ENCODE data around the gene TBXAS1.

Gene TBXAS1

GRCh38 chr7:140067052-140067451 is 238.0 kb downstream of the TBXAS1 start:
- Histone ChIP-seq H3K27ac (ENCODE audit: extremely low read depth, low read depth, low read length) (no peak overlapping the region), H3K36me3 (ENCODE audit: control insufficient read depth in 2 of 2, insufficient read depth in 1 of 2, low read length in 2 of 2) (no peaks in the 10 kb centered on the region), H3K4me1 (ENCODE audit: control insufficient read depth, insufficient read depth, low read length) (no peaks in the 10 kb centered on the region), H3K4me3 (ENCODE audit: low read depth, low read length) (no peak overlapping the region), H3K9me3 (ENCODE audit: control insufficient read depth, insufficient read depth, low read depth, low read length) (no peaks in the 10 kb centered on the region)
- ChIA-PET POLR2A (no interaction called here), CTCF (interaction anchor here (1.2 kb wide), 1 partner anchor 12 kb away, joined by 3 read pairs; no protein-coding TSS in a partner anchor)
- TF ChIP-seq FEZF1 (tag by site-specific recombination; IDR thresholded peaks at IDR 0.05), result no peak
- TF ChIP-seq SETDB1 (IDR thresholded peaks at IDR 0.05; ENCODE audit: insufficient read length, low read length), result peak; percentile 81
- TF ChIP-seq ZNF558 (tag by site-specific recombination; IDR thresholded peaks at IDR 0.05), result peak; percentile 7; the same call in 1 of the 2 replicates
- TF ChIP-seq, protein P1, sequence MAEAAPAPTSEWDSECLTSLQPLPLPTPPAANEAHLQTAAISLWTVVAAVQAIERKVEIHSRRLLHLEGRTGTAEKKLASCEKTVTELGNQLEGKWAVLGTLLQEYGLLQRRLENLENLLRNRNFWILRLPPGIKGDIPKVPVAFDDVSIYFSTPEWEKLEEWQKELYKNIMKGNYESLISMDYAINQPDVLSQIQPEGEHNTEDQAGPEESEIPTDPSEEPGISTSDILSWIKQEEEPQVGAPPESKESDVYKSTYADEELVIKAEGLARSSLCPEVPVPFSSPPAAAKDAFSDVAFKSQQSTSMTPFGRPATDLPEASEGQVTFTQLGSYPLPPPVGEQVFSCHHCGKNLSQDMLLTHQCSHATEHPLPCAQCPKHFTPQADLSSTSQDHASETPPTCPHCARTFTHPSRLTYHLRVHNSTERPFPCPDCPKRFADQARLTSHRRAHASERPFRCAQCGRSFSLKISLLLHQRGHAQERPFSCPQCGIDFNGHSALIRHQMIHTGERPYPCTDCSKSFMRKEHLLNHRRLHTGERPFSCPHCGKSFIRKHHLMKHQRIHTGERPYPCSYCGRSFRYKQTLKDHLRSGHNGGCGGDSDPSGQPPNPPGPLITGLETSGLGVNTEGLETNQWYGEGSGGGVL (tag by site-specific recombination; IDR thresholded peaks at IDR 0.05), result no peak

GRCh38 chr7:140068033-140068432 is 239.0 kb downstream of the TBXAS1 start:
- POLR2A ChIA-PET, result no interaction called here
- Histone ChIP-seq H3K4me3 (ENCODE audit: low read depth, low read length) (no peak overlapping the region), H3K9me3 (ENCODE audit: control insufficient read depth, insufficient read depth, low read depth, low read length) (no peaks in the 10 kb centered on the region), H3K4me1 (ENCODE audit: control insufficient read depth, insufficient read depth, low read length) (no peaks in the 10 kb centered on the region), H3K36me3 (ENCODE audit: control insufficient read depth in 2 of 2, insufficient read depth in 1 of 2, low read length in 2 of 2) (no peaks in the 10 kb centered on the region), H3K27ac (ENCODE audit: extremely low read depth, low read depth, low read length) (no peak overlapping the region)
- CTCF ChIA-PET, result interaction anchor here (1.2 kb wide), 1 partner anchor 11 kb away, joined by 3 read pairs; no protein-coding TSS in a partner anchor
- TF ChIP-seq, protein P2, sequence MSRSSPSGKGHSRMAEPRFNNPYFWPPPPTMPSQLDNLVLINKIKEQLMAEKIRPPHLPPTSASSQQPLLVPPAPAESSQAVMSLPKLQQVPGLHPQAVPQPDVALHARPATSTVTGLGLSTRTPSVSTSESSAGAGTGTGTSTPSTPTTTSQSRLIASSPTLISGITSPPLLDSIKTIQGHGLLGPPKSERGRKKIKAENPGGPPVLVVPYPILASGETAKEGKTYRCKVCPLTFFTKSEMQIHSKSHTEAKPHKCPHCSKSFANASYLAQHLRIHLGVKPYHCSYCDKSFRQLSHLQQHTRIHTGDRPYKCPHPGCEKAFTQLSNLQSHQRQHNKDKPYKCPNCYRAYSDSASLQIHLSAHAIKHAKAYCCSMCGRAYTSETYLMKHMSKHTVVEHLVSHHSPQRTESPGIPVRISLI (tag by site-specific recombination; IDR thresholded peaks at IDR 0.05), result no peak
- TF ChIP-seq, protein P3, sequence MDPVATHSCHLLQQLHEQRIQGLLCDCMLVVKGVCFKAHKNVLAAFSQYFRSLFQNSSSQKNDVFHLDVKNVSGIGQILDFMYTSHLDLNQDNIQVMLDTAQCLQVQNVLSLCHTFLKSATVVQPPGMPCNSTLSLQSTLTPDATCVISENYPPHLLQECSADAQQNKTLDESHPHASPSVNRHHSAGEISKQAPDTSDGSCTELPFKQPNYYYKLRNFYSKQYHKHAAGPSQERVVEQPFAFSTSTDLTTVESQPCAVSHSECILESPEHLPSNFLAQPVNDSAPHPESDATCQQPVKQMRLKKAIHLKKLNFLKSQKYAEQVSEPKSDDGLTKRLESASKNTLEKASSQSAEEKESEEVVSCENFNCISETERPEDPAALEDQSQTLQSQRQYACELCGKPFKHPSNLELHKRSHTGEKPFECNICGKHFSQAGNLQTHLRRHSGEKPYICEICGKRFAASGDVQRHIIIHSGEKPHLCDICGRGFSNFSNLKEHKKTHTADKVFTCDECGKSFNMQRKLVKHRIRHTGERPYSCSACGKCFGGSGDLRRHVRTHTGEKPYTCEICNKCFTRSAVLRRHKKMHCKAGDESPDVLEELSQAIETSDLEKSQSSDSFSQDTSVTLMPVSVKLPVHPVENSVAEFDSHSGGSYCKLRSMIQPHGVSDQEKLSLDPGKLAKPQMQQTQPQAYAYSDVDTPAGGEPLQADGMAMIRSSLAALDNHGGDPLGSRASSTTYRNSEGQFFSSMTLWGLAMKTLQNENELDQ (tag by site-specific recombination; IDR thresholded peaks at IDR 0.05; ENCODE audit: low read depth), result no peak
- TF ChIP-seq, protein P4, sequence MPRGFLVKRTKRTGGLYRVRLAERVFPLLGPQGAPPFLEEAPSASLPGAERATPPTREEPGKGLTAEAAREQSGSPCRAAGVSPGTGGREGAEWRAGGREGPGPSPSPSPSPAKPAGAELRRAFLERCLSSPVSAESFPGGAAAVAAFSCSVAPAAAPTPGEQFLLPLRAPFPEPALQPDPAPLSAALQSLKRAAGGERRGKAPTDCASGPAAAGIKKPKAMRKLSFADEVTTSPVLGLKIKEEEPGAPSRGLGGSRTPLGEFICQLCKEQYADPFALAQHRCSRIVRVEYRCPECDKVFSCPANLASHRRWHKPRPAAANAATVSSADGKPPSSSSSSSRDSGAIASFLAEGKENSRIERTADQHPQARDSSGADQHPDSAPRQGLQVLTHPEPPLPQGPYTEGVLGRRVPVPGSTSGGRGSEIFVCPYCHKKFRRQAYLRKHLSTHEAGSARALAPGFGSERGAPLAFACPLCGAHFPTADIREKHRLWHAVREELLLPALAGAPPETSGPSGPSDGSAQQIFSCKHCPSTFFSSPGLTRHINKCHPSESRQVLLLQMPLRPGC (tag by site-specific recombination; IDR thresholded peaks at IDR 0.05), result no peak
- TF ChIP-seq SCRT1 (tag by site-specific recombination; IDR thresholded peaks at IDR 0.05; ENCODE audit: borderline replicate concordance) (no peak), KLF9 (tag by site-specific recombination; IDR thresholded peaks at IDR 0.05; ENCODE audit: low read depth) (no peak), HOXD13 (CRISPR knock-in tag; IDR thresholded peaks at IDR 0.05; ENCODE audit: borderline replicate concordance) (no peak), ZNF292 (tag by site-specific recombination; IDR thresholded peaks at IDR 0.05; ENCODE audit: borderline replicate concordance, low read depth) (no peak), ZNF266 (tag by site-specific recombination; IDR thresholded peaks at IDR 0.05; ENCODE audit: low read depth) (no peak), ZNF768 (tag by site-specific recombination; IDR thresholded peaks at IDR 0.05) (no peak), ZNF341 (tag by site-specific recombination; IDR thresholded peaks at IDR 0.05; ENCODE audit: low read depth) (no peak), ZNF621 (tag by site-specific recombination; IDR thresholded peaks at IDR 0.05) (no peak), BCL11B (tag by site-specific recombination; IDR thresholded peaks at IDR 0.05; ENCODE audit: low read depth) (no peak), ZNF121 (tag by site-specific recombination; IDR thresholded peaks at IDR 0.05) (no peak), ZNF561 (tag by site-specific recombination; IDR thresholded peaks at IDR 0.05; ENCODE audit: borderline replicate concordance) (no peak), MZF1 (tag by site-specific recombination; IDR thresholded peaks at IDR 0.05; ENCODE audit: borderline replicate concordance) (no peak), ZNF23 (tag by site-specific recombination; IDR thresholded peaks at IDR 0.05; ENCODE audit: borderline replicate concordance) (no peak)
